AG09319 (cell line): ENCODE measurements around the gene MC2R.

Experiments used
- DNase-seq: peaks from one replicate; pipeline ENCODE4 v3.0.0-alpha.2; 2010; ENCODE audit warnings: low read depth; ENCODE audit errors: extremely low read depth
- TF ChIP-seq, protein P1 (sequence below): IDR thresholded peaks from 2 replicates; pipeline ENCODE4 v1.5.1; 2011; ENCODE audit warnings: low read depth, mild to moderate bottlenecking, inconsistent platforms, low read length, moderate library complexity

MC2R gene

GRCh38 chr18:13914170-13914569 is 1.2 kb downstream of the MC2R start:
- DNase-seq: no peak
- TF ChIP-seq, protein P1, sequence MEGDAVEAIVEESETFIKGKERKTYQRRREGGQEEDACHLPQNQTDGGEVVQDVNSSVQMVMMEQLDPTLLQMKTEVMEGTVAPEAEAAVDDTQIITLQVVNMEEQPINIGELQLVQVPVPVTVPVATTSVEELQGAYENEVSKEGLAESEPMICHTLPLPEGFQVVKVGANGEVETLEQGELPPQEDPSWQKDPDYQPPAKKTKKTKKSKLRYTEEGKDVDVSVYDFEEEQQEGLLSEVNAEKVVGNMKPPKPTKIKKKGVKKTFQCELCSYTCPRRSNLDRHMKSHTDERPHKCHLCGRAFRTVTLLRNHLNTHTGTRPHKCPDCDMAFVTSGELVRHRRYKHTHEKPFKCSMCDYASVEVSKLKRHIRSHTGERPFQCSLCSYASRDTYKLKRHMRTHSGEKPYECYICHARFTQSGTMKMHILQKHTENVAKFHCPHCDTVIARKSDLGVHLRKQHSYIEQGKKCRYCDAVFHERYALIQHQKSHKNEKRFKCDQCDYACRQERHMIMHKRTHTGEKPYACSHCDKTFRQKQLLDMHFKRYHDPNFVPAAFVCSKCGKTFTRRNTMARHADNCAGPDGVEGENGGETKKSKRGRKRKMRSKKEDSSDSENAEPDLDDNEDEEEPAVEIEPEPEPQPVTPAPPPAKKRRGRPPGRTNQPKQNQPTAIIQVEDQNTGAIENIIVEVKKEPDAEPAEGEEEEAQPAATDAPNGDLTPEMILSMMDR: no peak

DNA sequence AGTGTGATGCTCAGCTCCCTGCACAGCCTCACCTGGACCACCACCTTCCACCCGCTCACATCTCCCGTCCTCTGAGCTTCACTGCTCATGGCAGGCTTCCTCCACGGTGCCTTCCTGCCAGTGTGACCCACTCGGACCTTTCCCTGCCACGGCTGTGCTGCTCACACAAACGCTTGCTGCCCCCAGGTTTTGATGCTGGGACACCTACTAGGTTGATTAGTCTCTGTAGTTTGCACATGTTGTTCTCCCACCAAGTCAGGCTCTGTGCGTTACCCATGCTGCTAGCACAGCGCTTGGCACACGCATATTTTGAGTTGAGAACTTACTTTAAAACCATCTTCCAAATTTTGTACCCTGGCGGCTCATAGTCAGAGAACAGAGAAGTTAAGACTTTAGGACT is 2.1 kb downstream of the MC2R start:
- TF ChIP-seq, protein P1: no peak

GRCh38 chr18:13912601-13913000 is 2.7 kb downstream of the MC2R start:
- TF ChIP-seq, protein P1: no peak
- no peak for DNase-seq

More for the DNA sequence above, 2.1 kb downstream of the MC2R start:
- no peak for DNase-seq

GRCh38 chr18:13910986-13911385 is 4.3 kb downstream of the MC2R start:
- DNase-seq: no peak
- TF ChIP-seq, protein P1: no peak

- TF ChIP-seq, protein P1: no peak
- no peak for DNase-seq
These were observed 4.8 kb downstream of the MC2R start for GRCh38 chr18:13910501-13910900.

DNA sequence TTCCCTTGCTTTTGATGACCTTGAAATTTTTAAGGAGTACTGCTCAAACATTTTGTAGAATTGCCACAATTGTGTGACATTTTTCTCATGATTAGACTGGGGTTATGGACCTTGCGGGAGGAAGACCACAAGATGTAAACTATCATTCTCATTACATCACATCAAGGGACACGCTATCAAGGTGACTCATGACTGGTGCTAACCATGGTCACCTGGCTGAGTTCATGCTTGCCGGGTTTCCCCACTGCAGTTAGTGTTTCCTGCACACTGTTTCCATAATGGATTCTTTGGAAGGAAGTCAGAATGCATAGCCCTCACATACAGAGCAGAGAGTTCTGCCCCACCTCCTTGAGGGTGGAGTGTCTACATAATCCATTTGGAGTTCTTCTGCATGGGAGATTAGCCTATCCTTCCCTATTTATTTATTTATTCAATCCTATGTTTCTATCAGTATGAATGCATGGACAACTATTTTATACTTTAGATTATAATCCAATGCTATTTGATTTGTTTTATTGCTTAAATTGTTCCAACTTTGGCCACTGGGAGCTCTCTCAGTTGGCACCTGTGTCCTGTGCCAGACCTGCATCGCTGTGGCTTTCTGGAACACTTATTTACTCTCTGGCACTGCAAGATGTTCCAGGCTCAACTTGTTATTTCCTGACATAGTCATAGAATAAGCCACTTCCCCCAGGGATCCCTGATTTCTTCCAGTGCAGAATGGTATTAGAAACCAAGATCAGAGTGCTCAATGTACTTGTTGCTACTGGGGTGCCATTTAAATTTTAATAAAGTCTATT is 6.0 kb downstream of the MC2R start:
- TF ChIP-seq, protein P1: no peak
- no peak for DNase-seq

- TF ChIP-seq, protein P1: no peak
- no peak for DNase-seq
These were observed 14.7 kb downstream of the MC2R start for GRCh38 chr18:13900633-13901032.
